AG09309 (cell line): ENCODE measurements around the gene SLIT3.

ENCODE experiments used
- DNase-seq: peaks from one replicate; pipeline ENCODE4 v3.0.0-alpha.2; 2010; ENCODE audit warnings: low read depth
- H3K4me3 ChIP-seq: 2 replicates; pipeline ENCODE4 v1.5.1; 2011; ENCODE audit warnings: mild to moderate bottlenecking, low read depth, low read length, moderate library complexity; ENCODE audit not compliant: control insufficient read depth
- TF ChIP-seq, protein P1 (sequence below): IDR thresholded peaks from 2 replicates; pipeline ENCODE4 v1.5.1; 2011; ENCODE audit warnings: mild to moderate bottlenecking, low read depth, low read length, inconsistent platforms; ENCODE audit not compliant: insufficient read depth, control insufficient read depth; ENCODE audit errors: missing control alignments

SLIT3 gene

DNA sequence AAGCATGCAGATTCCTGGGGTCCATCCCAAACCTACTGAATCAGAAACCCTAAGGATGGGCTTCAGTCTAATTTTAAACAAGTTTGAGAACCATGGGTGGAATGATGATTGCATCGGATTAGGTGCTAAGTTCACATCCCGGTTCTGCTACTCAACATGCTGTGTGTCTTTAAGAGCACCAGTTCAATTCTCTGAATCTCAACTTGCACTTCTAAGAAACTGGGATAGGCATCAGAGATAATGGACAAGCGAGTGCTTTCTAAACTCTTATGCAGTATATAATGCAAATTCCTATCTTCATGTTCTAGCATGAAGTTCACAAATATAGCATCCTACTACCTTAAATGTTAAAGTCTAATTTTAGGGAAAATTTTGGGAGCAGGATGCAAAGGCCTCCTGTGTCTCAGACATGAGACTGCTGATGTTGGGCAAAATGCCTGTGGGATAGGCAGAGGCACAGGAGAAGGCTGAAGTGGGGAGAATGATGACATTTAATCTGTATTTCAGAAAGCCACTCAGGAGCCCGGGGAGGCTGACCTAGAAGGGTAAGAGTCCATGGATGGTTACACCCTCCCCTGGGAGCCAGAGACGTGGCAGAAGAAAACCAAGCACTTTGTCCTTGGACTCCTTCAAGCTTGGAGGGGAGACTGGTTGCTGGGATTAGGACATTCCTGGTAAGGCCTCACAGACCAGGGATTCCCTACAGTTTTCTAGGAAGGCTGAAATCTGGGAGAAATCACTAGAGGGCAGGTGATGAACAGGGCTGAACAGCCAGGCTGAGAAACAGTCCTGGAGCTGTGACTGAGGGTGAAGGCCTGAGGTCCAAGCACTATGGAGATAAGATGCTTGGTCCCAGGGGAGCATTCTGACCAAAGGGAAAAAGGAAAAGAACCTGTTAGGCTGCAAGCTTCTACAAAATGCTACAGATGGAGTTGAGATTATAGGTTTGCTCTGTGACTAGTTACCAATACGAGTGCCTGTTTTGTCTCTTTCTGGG, 409.8 kb downstream of the SLIT3 start:
- no peak for DNase-seq
- H3K4me3 ChIP-seq = no peak overlapping the region
- TF ChIP-seq, protein P1, sequence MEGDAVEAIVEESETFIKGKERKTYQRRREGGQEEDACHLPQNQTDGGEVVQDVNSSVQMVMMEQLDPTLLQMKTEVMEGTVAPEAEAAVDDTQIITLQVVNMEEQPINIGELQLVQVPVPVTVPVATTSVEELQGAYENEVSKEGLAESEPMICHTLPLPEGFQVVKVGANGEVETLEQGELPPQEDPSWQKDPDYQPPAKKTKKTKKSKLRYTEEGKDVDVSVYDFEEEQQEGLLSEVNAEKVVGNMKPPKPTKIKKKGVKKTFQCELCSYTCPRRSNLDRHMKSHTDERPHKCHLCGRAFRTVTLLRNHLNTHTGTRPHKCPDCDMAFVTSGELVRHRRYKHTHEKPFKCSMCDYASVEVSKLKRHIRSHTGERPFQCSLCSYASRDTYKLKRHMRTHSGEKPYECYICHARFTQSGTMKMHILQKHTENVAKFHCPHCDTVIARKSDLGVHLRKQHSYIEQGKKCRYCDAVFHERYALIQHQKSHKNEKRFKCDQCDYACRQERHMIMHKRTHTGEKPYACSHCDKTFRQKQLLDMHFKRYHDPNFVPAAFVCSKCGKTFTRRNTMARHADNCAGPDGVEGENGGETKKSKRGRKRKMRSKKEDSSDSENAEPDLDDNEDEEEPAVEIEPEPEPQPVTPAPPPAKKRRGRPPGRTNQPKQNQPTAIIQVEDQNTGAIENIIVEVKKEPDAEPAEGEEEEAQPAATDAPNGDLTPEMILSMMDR = no peak

DNA sequence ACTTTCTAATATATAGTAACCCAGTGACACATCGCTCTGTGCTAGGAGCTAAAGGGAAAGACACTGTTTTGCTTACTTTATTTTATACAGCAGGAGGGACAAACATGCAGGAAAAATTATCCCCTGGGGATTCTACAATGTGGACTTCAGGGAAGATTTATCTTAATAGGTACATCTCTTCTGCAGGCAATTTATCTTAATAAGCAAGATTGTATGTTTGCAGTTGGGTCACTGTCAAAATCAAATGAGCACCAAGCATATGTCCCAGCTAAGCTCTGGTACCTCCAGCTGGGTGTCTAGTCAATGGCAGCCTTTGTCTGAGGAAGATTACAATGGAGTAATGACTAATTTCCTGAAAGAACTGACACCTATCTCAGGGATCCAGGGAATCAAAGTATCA, 411.9 kb downstream of the SLIT3 start:
- TF ChIP-seq, protein P1 = no peak
- H3K4me3 ChIP-seq = no peak overlapping the region
- DNase-seq = no peak

DNA sequence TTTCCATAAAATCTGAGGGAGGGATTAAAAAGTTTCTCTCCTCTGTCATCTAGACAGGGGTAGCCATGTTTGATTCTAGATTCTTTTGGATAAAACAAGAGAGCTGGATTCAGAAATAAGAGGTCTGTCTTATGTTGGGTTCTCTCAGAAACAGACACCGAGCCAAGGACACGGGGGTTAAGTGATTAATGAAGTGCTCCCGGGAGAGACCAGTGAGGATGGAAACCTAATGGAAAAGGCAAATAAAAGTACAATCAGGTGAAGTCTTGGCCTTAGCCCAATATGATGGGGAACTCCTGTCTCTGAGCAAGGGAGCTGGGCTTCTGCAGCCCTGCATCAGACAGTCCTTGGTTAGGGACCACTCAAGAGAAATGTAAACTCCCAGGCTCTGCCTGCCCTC, 413.0 kb downstream of the SLIT3 start:
- H3K4me3 ChIP-seq = no peak overlapping the region
- TF ChIP-seq, protein P1 = no peak
- DNase-seq = no peak

DNA sequence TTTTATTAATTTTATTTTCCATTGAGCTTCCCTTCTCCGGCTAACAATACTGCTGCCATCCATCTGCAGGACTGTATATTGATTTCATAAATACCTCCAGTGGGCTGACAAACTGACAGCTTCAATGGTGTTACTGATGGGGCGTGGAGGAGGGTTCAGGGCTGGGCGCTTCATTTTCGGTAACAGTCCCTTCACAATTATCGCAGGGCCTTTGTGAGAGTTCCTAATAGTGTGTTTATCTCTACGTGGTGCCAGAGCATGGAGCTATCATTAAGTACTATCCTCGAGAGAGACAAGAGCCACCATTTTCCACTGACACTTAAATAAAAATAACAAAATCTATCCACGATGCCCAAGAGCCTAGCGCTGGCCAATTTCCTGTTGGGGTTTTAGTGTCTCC, 414.8 kb downstream of the SLIT3 start:
- H3K4me3 ChIP-seq = no peak overlapping the region
- TF ChIP-seq, protein P1 = no peak

DNA sequence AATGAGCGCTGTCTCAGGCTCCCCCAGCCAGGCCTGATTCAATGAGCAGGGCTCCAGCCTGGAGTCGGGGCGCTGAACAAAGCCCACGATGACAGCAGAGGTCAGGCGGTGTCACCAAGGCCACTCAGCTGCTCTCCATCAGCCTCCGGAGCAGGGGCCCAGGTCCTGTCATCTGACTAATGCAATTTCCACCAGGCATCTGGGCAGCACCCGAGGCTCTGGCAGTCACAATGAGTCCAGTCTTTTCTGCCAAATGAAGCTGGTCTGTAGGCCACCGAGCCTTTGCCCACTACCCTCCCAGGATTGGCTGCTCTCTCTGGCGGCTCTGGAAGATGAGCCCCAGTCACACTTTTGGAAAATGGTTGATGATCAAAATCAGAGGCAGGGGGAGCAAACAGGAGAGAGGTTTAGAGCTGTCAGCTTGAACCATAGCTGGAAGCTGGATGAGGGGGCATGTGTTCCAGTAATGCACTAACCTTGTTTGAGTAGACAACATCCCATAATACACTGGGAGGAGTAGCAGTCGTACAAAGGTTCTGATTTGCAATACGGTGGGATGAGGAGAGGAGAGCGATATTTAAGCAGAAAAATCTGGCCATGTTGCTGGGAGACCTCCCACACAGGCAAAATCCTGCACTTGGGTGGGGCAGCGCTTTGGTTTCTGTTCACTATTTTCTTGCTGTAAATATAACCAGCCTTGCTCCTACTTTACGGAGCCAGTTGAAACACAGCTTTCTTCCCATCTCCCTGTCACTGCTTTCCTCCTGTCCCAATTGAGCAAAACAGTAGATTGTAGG, 415.4 kb downstream of the SLIT3 start:
- H3K4me3 ChIP-seq = no peak overlapping the region
- TF ChIP-seq, protein P1 = no peak
- DNase-seq = no peak

More for the DNA sequence above, 414.8 kb downstream of the SLIT3 start:
- no peak for DNase-seq

DNA sequence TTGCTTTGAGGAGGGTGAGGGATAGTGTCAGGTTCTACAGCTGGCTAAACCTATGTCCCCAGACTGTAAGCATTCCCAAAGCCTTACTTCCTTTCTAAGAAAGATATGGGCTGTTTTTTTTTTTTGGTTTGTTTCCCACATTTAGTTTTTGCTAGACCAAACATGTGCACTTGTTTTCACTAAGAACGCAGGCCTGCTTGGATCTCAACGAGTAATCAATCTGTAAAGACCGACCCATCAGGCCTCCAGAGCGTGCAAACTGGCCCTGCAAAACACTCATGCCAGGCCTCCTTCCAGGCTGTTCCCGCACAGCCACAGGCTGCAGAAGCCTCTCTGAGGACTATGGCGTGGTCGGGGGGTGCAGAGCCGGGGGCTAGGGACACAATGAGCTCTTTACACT, 416.9 kb downstream of the SLIT3 start:
- TF ChIP-seq, protein P1 = no peak
- H3K4me3 ChIP-seq = no peak overlapping the region
- no peak for DNase-seq
